Measurements from ENCODE around the gene MXI1.
"Not testable (repeated sequence)": the region's sequence is repeated elsewhere in the genome, so short reads cannot be mapped to it uniquely, and the experiment has no call there.

The MXI1 gene

GRCh38 chr10:110317866-110318850 lies 110.8 kb downstream of the MXI1 start:
- DNase-seq (ENCODE audit: low read depth) = no peak

DNA sequence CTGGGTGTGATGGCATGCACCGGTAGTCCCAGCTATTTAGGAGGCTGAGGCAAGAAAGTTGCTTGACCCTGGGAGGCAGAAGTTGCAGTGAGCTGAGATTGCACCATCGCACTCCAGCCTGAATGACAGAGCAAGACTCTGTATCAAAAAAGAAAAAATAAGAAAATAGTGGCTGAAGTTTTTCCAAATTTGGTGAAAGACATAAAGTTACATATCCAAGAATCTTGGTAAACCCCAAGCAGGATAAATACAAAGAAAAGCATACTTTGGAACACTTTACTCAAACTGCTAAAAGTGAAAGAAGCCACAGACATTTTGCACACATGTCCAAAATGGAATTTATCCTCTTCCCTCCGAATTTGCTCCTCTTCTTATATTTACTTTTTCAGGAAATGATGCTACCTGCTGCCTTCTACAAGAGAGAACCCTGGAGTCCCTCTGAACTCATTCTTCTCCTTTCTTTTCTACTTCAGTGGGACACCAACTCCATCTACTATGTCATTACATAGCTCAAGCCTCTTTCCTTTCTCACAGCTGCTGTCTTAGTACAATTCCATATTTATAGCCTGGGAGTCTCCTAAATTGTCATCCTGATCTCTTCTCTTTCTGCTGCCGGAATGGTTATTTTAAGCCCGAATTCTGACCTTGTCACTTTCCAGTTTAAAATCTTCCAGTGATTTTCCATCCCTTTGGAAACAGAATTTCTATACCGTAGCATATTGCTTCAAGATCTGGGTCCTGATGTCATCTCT lies 114.6 kb downstream of the MXI1 start:
- DNase-seq (ENCODE audit: low read depth) = no peak

GRCh38 chr10:110323503-110323902 lies 116.1 kb downstream of the MXI1 start:
- no peak for DNase-seq (ENCODE audit: low read depth)

DNA sequence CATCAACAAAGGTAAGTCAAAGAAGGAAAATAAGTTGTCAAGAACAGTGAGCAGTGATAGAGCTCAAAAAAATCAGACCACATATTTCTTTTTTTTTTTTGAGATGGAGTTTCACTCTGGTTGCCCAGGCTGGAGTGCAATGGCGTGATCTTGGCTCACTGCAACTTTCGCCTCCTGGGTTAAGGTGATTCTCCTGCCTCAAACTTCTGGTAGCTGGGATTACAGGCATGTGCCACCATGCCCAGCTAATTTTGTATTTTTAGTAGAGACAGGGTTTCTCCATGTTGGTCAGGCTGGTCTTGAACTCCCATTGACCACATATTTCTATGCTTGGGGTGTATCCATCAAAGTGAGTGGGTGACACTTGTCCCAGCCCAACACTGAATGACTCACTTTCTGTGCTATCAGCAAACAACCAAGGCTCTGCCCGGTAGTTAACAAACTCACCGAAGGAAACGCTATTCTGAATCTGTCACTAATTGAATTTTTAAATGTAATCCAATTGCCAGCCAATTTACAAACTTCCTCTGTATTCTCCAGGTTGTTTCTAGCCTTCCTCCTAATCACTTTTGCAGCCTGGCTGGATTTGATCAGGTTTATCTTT lies 116.9 kb downstream of the MXI1 start:
- no peak for DNase-seq (ENCODE audit: low read depth)

DNA sequence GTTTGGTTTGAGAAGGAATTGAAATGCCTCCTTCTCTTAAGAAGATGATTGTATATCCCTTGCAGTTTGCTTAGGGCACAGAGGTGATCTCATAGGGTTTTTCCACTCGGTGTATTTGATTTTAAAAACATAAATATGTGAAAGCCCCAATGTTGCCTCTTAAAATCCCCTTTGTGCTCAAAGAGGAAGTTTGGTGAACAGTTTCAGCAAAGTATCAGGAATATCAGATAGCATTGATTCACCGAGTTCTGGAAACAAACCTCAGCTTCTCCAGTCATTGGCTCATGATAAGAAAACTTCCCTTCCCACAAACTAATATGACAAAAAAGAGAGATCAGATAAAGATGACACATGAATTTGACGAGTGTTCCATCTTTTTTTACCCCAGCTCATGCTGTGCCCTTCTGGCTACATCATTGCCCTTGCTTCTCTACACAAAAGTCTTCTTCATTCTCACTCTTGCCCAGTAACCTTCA lies 117.4 kb downstream of the MXI1 start:
- DNase-seq (ENCODE audit: low read depth) = no peak

GRCh38 chr10:110326351-110327032 lies 119.1 kb downstream of the MXI1 start:
- no peak for DNase-seq (ENCODE audit: low read depth)

- DNase-seq (ENCODE audit: low read depth) = no peak
Measured at GRCh38 chr10:110327262-110327914, 120.0 kb downstream of the MXI1 start.

DNA sequence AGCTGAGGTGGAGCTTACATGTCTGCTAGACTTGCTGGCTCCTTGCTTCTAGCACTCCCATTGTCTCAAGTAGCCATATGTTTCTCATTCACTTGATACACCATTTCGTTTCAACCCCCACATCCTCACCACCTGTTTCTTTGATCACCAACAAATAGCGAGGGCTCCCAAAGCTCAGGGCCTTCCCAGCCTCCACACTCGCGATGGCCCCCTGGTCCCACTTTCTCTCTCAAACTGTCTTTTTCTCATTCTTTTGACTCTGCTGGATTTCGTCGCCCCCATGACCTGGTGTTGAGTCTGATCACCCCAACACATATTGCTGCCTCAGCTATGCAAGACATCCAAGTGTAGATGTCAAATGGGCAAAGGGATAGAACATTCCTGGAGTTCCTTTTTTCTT lies 123.3 kb downstream of the MXI1 start:
- no peak for DNase-seq (ENCODE audit: low read depth)

DNA sequence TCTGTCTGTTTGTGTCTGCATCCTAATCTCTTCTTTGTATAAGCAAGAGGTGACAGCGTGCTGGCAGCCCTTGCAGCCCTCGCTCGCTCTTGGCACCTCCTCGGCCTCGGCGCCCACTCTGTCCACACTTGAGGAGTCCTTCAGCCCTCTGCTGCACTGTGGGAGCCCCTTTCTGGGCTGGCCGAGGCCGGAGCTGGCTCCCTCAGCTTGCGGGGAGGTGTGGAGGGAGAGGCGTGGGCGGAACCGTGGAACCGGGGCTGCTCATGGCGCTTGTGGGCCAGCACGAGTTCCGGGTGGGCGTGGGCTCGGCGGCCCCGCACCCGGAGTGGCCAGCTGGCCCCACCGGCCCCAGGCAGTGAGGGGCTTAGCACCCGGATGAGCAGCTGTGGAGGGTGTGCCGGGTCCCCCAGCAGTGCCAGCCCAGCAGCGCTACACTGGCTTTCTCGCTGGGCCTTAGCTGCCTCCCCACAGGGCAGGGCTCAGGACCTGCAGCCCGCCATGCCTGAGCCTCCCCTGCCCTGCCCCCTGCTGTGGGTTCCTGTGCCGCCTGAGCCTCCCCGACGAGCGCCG lies 123.9 kb downstream of the MXI1 start:
- not testable (repeated sequence) for DNase-seq (ENCODE audit: low read depth)

DNA sequence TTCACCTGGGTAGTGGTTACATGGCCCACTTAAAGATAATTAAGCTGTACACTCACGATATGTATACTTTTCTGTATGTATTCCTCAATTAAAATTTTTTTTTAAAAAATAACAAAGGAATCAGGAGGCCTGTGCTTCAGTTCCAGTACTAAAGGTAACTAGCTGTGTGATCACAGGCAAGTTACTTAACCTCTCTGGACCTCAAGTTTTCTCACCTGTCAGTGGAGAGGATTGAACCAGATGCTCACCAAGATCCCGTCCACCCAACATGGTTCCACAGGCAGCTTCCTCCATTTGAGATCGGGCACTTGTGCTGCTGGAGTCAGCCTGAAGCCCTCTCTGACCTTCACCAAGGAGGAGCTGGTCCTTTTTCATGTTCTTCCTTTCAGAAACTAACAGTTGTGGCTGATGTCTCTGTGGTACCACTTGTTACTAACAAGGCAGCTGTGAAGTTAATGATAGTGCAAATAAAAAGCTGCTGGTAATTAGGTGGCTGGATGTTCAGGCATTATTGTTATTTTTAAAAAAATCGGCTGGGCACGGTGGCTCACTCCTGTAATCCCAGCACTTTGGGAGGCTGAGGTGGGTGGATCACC lies 126.8 kb downstream of the MXI1 start:
- DNase-seq (ENCODE audit: low read depth) = no peak

- no peak for DNase-seq (ENCODE audit: low read depth)
Measured at GRCh38 chr10:110335314-110336064, 128.1 kb downstream of the MXI1 start.

DNA sequence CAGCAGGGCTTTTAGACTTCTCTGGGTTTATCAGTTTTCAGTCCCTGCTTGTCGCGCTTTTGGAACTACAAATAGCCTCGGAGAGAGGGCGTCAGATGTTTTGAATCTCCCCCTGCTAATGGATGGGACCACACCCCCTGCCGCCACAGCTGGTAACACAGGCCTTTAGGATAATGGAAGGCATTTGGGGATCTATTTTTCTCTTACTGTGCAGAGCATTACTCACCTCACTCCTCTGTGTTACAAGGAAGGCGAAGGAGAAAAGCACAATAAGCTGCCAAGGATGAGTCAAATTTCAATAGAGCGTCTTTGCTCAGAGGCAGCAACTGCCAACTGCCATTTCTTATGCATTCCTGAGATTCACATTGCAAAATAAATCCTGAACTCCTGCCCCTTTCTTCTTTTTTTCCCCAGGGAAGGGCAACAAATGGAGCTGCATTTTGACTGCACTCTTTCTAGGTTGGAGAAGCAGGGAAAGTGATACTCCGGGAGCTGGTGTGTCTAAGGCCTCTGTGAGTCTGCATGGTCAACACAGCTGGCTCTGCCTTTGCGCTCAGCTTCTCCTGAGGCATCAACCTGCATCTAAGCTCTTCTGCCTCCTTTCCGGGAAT lies 128.8 kb downstream of the MXI1 start:
- no peak for DNase-seq (ENCODE audit: low read depth)
